GM21423 (cell line): ENCODE data around the gene ATXN10.

Experiments used
- ATAC-seq: cut with Tn5 transposase; IDR thresholded peaks from one replicate; pipeline ENCODE4 v1.9.1; 2021; ENCODE audit warnings: mild to moderate bottlenecking, moderate library complexity; ENCODE audit not compliant: unreplicated experiment

The ATXN10 gene

DNA sequence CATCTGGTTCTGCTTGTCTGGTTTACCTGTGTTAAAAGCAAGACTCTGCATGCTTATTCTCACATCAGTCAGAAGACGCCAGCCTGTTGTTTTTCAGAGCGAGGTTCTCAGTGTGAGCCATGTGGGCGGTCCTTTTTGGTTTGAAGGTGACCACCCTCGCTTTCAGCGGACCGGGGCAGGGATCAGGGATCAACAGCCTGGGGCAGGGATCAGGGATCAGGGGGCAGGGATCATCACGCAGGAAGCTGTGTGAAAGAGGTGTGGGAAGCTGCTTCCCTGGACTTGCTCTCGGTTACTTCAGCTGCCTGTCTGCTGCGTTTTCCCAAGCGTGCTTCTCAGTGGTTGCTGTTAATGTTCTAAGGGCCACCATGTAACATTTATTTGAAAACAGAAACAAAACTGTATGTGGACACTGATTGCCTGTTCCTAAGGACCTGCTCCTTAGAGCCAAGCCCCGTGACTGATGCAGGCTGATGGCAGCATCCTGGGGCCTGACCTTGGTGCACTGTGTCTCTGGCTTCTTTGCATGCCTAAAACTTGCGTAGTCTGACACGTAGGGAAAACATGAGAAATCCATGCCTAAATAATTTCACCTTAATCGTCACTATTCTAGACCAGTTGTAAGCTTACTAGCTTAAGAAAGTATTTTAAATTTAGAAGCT lies 146.9 kb downstream of the ATXN10 start:
- no peak for ATAC-seq

- no peak for ATAC-seq
Observed at GRCh38 chr22:45819305-45819704, 147.7 kb downstream of the ATXN10 start.

GRCh38 chr22:45823336-45823735 lies 151.7 kb downstream of the ATXN10 start:
- no peak for ATAC-seq

- no peak for ATAC-seq
Observed at GRCh38 chr22:45826520-45826919, 154.9 kb downstream of the ATXN10 start.

DNA sequence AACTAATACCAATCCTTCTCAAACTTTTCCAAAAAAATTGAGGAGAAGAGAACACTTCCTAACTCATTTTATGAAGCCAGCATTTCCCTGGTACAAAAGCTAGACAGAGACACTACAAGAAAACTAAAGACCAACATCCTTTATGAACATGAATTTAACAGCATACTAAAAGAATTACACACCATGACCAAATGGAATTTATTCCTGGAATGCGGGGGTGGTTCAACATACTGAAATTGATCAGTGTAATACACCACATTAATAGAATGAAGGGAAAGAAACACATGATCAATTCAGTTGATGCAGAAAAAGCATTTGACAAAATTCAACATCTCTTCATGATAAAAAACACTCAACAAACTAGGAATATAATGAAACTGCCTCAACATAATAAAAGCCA lies 157.2 kb downstream of the ATXN10 start:
- ATAC-seq: no peak

GRCh38 chr22:45830531-45831245 lies 159.1 kb downstream of the ATXN10 start:
- no peak for ATAC-seq

DNA sequence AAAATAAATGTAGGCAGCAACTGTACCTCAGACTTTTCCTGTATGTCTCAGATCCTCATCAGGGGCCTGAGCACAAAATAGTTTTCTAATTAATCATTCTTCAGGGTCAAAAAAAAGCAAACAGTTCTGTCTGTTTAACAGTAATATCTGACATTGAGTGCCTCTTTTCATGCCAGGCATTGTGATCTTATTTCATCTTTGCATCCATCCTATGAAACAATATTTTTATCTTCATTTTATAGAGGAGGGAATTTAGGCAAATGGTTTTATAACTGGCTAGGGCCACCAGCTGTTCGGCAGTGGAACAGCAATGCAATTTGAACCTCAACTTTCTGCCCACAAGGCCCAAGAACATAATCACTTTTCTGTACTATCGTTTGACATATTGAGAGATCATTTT lies 159.8 kb downstream of the ATXN10 start:
- ATAC-seq: no peak

DNA sequence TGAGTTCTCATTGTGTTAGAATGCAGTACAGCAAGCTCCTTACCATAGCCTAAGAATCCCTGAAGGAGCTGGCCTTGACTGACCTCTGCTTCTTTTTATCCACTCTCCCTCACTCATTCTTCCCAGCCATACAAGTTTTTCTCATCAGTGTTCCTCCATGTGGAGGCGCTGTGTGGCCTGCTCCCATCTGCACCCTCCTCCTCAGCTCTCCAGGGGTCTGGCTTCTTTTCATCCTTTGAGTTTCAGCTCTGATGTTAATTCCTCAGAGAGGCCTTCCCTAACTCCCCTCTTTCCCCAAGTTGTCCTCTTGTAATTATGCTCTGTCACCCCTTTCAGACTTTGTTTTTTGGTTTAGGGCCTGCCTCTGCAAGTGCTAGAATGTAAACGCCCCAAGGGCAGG lies 160.5 kb downstream of the ATXN10 start:
- ATAC-seq: no peak

- no peak for ATAC-seq
Observed at GRCh38 chr22:45832959-45833580, 161.4 kb downstream of the ATXN10 start.

GRCh38 chr22:45833613-45834012 lies 162.0 kb downstream of the ATXN10 start:
- no peak for ATAC-seq

DNA sequence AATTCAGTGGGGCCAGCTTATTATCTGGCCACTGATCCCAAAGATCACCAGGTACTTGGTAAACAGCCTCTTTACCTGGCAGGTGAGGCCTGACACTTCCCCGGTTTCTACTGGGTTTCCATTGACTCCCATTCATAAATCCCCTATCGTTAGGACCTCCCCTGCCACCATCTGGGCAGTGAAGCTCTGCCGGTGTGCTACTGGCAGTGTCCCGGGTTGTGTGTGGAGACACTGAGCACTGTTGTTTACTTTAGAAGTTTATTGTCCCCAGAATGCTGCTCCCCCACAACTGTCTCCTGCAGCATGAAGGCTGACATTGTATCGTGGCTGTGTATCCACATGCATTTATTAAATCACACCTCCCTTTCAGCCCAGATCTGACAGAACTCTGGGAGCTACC lies 162.6 kb downstream of the ATXN10 start:
- no peak for ATAC-seq

- no peak for ATAC-seq
Observed at GRCh38 chr22:45834795-45835194, 163.2 kb downstream of the ATXN10 start.

DNA sequence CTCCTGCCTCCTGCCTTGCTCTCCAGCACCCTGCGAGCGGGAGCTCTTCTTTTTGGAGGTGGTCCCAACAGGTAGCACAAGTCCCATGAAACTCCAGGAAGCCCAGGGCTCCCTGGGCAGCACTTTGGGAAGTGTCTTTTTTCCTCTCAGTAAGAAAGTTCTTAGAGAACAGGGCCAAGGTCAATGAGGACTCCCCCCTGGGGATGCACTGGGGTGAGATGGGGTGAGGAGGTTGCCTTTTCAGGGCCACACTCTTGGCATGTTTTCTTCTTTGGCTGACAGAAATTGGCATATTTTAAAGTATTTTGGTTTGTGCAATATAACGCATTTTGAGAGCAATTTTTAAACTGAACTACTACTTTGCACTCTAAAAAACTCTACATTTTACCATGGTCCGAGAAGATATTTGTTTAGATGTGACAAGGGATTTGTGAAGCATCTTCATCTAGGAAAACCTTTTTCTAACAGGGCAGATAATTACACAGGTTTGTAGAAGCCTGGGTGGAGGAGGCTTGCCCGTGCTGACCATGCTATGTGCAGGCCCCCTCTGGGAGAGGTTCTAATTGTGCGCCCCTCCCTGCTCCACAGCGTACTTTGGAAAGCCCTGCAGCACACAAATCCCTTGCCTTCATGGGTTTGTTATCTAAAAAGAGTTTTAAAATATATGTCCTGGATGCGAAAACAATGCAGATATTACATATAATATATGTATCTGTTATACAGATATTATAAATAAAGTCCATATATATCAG lies 165.0 kb downstream of the ATXN10 start:
- ATAC-seq: no peak

GRCh38 chr22:45837508-45837907 lies 165.9 kb downstream of the ATXN10 start:
- no peak for ATAC-seq

- ATAC-seq: no peak
Observed at GRCh38 chr22:45838305-45838887, 166.8 kb downstream of the ATXN10 start.

DNA sequence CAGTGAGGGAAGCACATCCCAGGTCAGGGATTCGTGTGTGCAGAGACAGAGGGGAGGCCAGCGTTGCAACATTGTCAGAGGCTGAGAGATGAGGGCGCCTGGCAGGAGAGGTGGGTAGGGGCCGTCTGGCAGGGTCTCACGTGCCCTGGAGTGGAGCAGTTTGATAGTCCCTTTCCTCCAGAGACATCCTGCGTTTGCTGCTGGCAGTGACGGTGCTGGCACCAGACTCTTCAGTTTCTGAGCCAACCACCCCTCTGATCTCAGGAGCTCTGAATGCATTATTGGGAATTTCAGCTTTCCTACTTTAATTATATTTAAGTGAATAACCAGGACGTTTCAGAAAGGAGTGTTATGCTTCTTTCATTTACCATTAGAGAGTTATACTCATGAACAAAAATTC lies 168.8 kb downstream of the ATXN10 start:
- ATAC-seq: no peak

- no peak for ATAC-seq
Observed at GRCh38 chr22:45842291-45842991, 170.8 kb downstream of the ATXN10 start.

DNA sequence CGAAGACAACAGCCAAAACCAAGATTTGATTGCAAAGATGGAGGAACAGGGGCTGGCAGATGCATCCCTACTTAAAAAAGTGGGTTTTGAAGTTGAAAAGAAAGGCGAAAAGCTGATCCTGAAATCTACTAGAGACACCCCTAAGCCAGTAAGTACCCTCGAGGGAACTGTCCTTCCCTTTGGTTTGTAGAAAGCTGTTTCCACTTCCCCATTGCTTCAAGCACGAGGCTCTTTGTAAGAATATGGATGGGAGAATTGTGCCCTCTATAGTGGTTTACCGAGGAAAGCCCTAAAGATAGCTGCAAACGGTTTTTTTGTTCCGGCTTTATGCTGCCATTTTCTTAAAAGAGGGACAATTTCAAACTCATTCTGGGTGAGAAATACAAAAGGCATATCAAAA lies 171.4 kb downstream of the ATXN10 start:
- ATAC-seq: no peak

DNA sequence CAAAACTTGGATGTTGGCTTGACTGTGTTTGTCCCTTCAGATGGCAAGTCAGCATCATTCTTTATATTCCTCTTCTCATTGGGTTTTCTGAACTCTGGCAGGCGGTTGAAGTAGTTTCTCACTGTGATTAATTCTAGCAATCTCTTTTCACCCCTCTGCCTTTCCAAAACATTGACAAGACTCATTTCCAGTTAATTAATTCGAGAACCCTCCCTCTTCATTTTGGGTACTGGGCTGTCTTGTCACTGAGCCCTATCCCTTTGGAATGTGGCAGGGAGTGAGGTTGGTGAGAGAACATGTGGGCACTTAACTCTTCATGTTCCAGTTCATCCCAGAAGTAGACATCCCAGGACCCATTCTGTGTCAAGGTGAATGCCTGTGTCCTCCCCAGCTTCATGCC lies 172.4 kb downstream of the ATXN10 start:
- ATAC-seq: no peak

- no peak for ATAC-seq
Observed at GRCh38 chr22:45845076-45845487, 173.4 kb downstream of the ATXN10 start.

DNA sequence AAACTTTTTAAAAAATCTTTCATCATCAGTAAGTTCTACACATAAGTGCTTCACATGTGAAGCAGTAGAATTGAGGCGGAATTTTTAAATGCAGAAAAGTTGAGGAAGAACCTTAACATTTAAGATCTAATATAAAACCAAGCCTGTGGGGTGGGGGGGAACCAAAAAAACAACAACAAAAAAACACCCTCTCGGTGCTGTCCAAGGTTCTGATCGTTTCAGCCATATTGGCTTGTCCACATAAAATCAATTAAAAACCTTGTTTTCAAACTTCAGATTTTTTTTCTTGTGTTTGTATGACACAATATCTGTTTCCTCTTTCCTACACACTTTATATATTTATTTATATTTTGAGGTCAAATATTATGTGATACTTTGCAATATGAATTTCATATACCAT lies 175.3 kb downstream of the ATXN10 start:
- ATAC-seq: no peak
